ENCODE results near the gene DNAJB2.

The DNAJB2 gene

GRCh38 chr2:219296142-219296541 is 17.0 kb downstream of the DNAJB2 start:
- Histone ChIP-seq H3K79me2 (ENCODE audit: insufficient read depth, low read length) (no peaks in the 10 kb centered on the region), H3F3A (ENCODE audit: low read depth) (no peaks in the 10 kb centered on the region), H4K20me1 (ENCODE audit: insufficient read depth, low read length, poor library complexity, severe bottlenecking) (no peaks in the 10 kb centered on the region), H3K4me2 (ENCODE audit: low read depth, low read length, poor library complexity, severe bottlenecking) (no peak overlapping the region), H2AFZ (ENCODE audit: low read length) (no peak overlapping the region), H3K4me1 (ENCODE audit: insufficient read depth, low read length, poor library complexity, severe bottlenecking) (peaks cover 10% of the 10 kb centered on the region), H3K27me3 (ENCODE audit: insufficient read depth, low read length, poor library complexity, severe bottlenecking) (peaks cover 1% of the 10 kb centered on the region), H3K36me3 (ENCODE audit: insufficient read depth, low read length) (no peaks in the 10 kb centered on the region), H3K9me2 (replicated peaks; ENCODE audit: low read depth, low read length) (no peaks in the 10 kb centered on the region), H3K4me3 (ENCODE audit: low read length, poor library complexity, severe bottlenecking) (no peak overlapping the region), H3K9ac (ENCODE audit: low read depth, low read length, poor library complexity, severe bottlenecking) (no peak overlapping the region), H3K9me3 (ENCODE audit: insufficient read depth, low read depth, low read length) (no peaks in the 10 kb centered on the region)
- no peak for TF ChIP-seq EZH2phosphoT487 (IDR thresholded peaks at IDR 0.05; ENCODE audit: borderline replicate concordance)
- TF ChIP-seq CTCF (conservative IDR thresholded peaks at IDR 0.05; ENCODE audit: low read length), result no peak

- Histone ChIP-seq H4K20me1 (ENCODE audit: insufficient read depth, low read length, poor library complexity, severe bottlenecking) (no peaks in the 10 kb centered on the region), H3K79me2 (ENCODE audit: insufficient read depth, low read length) (no peaks in the 10 kb centered on the region), H3K4me2 (ENCODE audit: low read depth, low read length, poor library complexity, severe bottlenecking) (no peak overlapping the region), H3K4me3 (ENCODE audit: low read length, poor library complexity, severe bottlenecking) (no peak overlapping the region), H3K9me3 (ENCODE audit: insufficient read depth, low read depth, low read length) (no peaks in the 10 kb centered on the region), H3K36me3 (ENCODE audit: insufficient read depth, low read length) (no peaks in the 10 kb centered on the region), H3F3A (ENCODE audit: low read depth) (no peaks in the 10 kb centered on the region), H2AFZ (ENCODE audit: low read length) (no peak overlapping the region), H3K27me3 (ENCODE audit: insufficient read depth, low read length, poor library complexity, severe bottlenecking) (peaks cover 8% of the 10 kb centered on the region), H3K9me2 (replicated peaks; ENCODE audit: low read depth, low read length) (no peaks in the 10 kb centered on the region), H3K4me1 (ENCODE audit: insufficient read depth, low read length, poor library complexity, severe bottlenecking) (peaks cover 10% of the 10 kb centered on the region), H3K9ac (ENCODE audit: low read depth, low read length, poor library complexity, severe bottlenecking) (no peak overlapping the region)
- TF ChIP-seq CTCF (conservative IDR thresholded peaks at IDR 0.05; ENCODE audit: low read length), result no peak
- TF ChIP-seq EZH2phosphoT487 (IDR thresholded peaks at IDR 0.05; ENCODE audit: borderline replicate concordance), result no peak
These were observed 17.6 kb downstream of the DNAJB2 start for GRCh38 chr2:219296631-219297391.

- TF ChIP-seq CTCF (conservative IDR thresholded peaks at IDR 0.05; ENCODE audit: low read length), result no peak
- no peak for TF ChIP-seq EZH2phosphoT487 (IDR thresholded peaks at IDR 0.05; ENCODE audit: borderline replicate concordance)
- Histone ChIP-seq H4K20me1 (ENCODE audit: insufficient read depth, low read length, poor library complexity, severe bottlenecking) (no peaks in the 10 kb centered on the region), H3K4me2 (ENCODE audit: low read depth, low read length, poor library complexity, severe bottlenecking) (no peak overlapping the region), H3K27me3 (ENCODE audit: insufficient read depth, low read length, poor library complexity, severe bottlenecking) (peaks cover 12% of the 10 kb centered on the region), H3K9me2 (replicated peaks; ENCODE audit: low read depth, low read length) (no peaks in the 10 kb centered on the region), H3K4me1 (ENCODE audit: insufficient read depth, low read length, poor library complexity, severe bottlenecking) (peaks cover 10% of the 10 kb centered on the region), H2AFZ (ENCODE audit: low read length) (no peak overlapping the region), H3K36me3 (ENCODE audit: insufficient read depth, low read length) (no peaks in the 10 kb centered on the region), H3K9ac (ENCODE audit: low read depth, low read length, poor library complexity, severe bottlenecking) (no peak overlapping the region), H3F3A (ENCODE audit: low read depth) (no peaks in the 10 kb centered on the region), H3K79me2 (ENCODE audit: insufficient read depth, low read length) (no peaks in the 10 kb centered on the region), H3K4me3 (ENCODE audit: low read length, poor library complexity, severe bottlenecking) (no peak overlapping the region), H3K9me3 (ENCODE audit: insufficient read depth, low read depth, low read length) (no peaks in the 10 kb centered on the region)
These were observed 18.7 kb downstream of the DNAJB2 start for GRCh38 chr2:219297766-219298456.
